HG03439 (cell line): Measurements from ENCODE around the gene DNAJC22.
A peak's percentile ranks its signal among the peaks of the same experiment; 100 is the strongest.
"Not testable (repeated sequence)": the region's sequence is repeated elsewhere in the genome, so short reads cannot be mapped to it uniquely, and the experiment has no call there.

ENCODE experiments used
- ATAC-seq: cut with Tn5 transposase; IDR thresholded peaks from one replicate; pipeline ENCODE4 v1.9.1; 2021; ENCODE audit warnings: mild to moderate bottlenecking, moderate library complexity; ENCODE audit not compliant: unreplicated experiment

The DNAJC22 gene

GRCh38 chr12:49367381-49368239 is 20.9 kb downstream of the DNAJC22 start, which contains the start of gene SPATS2:
Gene SPATS2, plus strand, starts transcription at chr12:49367462. Its CDS starts 93,551 bp downstream, at chr12:49461013.
- no peak for ATAC-seq

- no peak for ATAC-seq
Measured at GRCh38 chr12:49368240-49368600, 21.5 kb downstream of the DNAJC22 start.

GRCh38 chr12:49369411-49370145 is 22.9 kb downstream of the DNAJC22 start:
- peak; percentile 27 for ATAC-seq

- no peak for ATAC-seq
Measured at GRCh38 chr12:49370539-49370938, 23.9 kb downstream of the DNAJC22 start.

- ATAC-seq, result no peak
Measured at GRCh38 chr12:49375406-49375805, 28.7 kb downstream of the DNAJC22 start.

- no peak for ATAC-seq
Measured at GRCh38 chr12:49377386-49377785, 30.7 kb downstream of the DNAJC22 start.

- ATAC-seq, result not testable (repeated sequence)
Measured at GRCh38 chr12:49380184-49380583, 33.5 kb downstream of the DNAJC22 start.

GRCh38 chr12:49388682-49389386 is 42.1 kb downstream of the DNAJC22 start:
- no peak for ATAC-seq

- ATAC-seq, result no peak
Measured at GRCh38 chr12:49389387-49389703, 42.7 kb downstream of the DNAJC22 start.

GRCh38 chr12:49397000-49397399 is 50.3 kb downstream of the DNAJC22 start:
- no peak for ATAC-seq

GRCh38 chr12:49400304-49400703 is 53.6 kb downstream of the DNAJC22 start:
- ATAC-seq, result no peak
